Measurements from ENCODE around the gene RFNG.

GRCh38 chr17:82087961-82088837 is 36.6 kb upstream of the RFNG start:
- no peak for TF ChIP-seq CTCF (IDR thresholded peaks at IDR 0.05; ENCODE audit: insufficient read depth, low read length, poor library complexity, severe bottlenecking)
- no peak for TF ChIP-seq EZH2phosphoT487 (conservative IDR thresholded peaks at IDR 0.05; ENCODE audit: low read length)

Measured in SU-DHL-6 (cell line).